Effector CD8-positive, alpha-beta T cell (primary cell): ENCODE results near the gene CCDC195.

Source experiments
- DNase-seq: peaks from one replicate; lab custom pipeline; 2025; lab: John Stamatoyannopoulos, UW
- total RNA-seq, 4 experiments: gene quantifications; one replicate each; lab custom pipeline; 2026; lab: John Stamatoyannopoulos, UW

CCDC195 gene
- 0 reads per million in 4 experiments for total RNA-seq

GRCh38 chr2:224716201-224716600, at the start of gene CCDC195:
Gene CCDC195 (minus strand): TSS chr2:224716365. CDS start chr2:224716365, 0 bp downstream.
- no peak for DNase-seq

DNA sequence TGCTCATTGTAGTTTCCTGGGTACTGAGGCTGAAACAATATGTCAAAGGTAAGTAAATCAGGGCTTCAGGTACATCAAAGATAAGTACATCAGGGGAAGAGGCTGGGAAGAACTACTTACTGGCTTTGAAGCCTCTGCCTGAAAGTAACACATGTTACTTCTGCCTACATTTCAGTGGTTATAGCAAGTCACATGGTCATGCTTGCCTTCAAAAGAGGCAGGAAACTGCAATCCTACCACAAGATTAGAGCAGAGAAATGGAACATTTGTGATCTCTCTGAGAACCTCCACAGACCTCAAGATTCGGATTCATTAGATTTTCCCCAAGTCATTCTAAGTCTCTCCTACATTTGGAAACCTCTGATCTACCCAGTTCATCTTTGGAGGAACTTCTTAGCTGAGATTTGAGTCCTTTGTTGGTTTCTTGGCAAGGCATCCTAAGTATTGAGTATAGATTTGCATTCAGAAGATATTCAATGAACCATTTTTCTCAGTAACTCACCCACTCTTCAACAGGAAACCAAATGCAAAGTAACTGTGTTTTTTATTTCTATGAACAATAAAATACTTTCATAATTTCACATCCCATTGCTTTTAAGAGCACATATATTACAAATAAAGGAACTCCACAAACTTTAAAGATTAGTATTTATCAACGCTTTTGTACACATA, 48.5 kb upstream of the CCDC195 start:
- DNase-seq = no peak

- DNase-seq = no peak
These were observed 41.9 kb upstream of the CCDC195 start for GRCh38 chr2:224757934-224758548.

- no peak for DNase-seq
These were observed 37.8 kb upstream of the CCDC195 start for GRCh38 chr2:224753743-224754540.

DNA sequence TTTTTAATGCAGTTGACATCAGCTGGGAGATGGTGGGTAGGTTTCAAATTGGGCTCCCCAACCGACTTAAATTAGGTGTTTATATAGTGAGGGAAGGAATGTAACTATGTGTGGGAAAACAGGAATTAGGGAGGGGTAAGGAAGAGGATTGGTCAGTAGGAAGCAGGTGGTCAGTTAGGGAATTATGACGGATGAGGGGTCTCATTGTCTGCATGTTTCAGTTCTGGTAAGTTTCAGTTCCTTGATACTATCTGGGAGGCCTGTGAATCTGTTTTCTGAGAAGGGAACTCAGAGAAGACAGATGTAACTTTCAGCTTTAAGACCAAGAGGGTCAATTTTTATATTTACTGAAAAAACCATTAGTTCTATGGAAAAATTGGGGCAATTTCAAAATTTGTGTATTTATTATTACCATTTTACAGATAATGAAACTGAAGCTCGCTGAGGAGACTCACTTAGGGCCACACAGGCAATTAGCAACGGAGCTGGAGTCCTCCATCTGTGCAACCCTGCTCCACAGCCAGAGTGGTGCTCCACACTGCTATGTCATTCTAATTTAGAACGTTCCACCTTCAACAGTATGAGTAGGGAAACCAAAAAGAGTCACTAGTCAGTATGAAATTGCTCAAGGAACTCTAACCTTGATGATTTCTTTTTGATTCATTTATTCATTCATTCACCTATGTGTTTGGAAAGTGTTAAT, 36.0 kb upstream of the CCDC195 start:
- no peak for DNase-seq

DNA sequence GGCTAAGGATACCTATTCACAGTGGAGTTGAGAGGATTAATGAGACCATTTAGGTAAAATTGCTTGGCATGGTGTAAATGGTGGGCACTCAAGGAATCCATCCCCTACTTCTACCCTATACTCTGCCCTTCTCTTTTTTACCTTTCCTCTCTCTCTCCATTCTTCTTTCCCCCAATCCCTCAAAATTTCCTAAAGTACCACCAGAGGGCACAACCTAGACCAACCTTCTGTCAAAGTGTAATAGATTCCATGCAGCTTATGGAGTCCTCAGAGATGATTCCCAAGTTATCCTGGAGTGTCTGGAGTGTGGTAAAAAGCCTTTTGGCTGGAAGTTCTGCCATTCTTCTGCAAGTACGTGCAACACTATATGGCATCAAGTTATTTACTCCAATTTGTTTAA, 33.0 kb upstream of the CCDC195 start:
- no peak for DNase-seq

GRCh38 chr2:224747765-224748164, 31.6 kb upstream of the CCDC195 start:
- DNase-seq = no peak

DNA sequence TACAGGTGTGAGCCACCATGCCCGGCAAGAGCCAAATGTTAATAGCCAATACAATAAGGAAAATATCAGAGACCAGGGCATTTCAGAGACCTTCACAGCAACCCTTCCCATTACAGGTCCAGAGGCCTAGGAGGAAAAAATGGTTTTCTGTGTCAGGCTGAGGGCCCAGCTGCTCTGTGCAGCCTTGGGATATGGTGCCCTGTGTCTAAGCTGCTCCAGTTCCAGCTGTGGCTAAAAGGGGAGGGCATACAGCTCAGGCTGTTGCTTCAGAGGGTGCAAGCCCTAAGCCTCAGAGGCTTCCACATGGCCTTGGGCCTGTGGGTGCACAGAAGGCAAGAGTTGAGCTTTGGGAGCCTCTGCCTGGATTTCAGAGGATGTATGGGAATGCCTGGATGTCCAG, 20.1 kb upstream of the CCDC195 start:
- no peak for DNase-seq

GRCh38 chr2:224734949-224735348, 18.8 kb upstream of the CCDC195 start:
- no peak for DNase-seq

- no peak for DNase-seq
These were observed 15.5 kb upstream of the CCDC195 start for GRCh38 chr2:224731665-224732064.

DNA sequence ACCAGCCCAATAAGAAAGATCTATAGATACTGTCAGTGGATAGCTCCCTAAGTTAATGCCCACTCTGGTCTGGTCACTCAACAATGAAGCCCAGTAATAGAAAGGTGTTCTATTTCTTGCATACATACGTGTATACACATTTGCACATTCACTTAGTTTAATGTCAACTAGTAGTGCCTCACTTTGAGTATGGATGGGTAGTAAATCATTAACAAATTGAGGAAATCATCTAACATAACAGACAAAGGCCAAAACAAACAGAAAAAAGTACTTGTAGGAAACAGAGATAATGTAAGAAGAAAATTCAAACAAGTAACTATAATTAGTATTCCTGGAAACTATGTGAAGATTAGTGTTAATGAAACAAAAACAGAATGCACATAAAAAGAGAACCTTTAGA, 13.3 kb upstream of the CCDC195 start:
- no peak for DNase-seq

GRCh38 chr2:224724331-224724730, 8.2 kb upstream of the CCDC195 start:
- no peak for DNase-seq

GRCh38 chr2:224723586-224724217, 7.5 kb upstream of the CCDC195 start:
- DNase-seq = no peak

GRCh38 chr2:224722770-224723169, 6.6 kb upstream of the CCDC195 start:
- no peak for DNase-seq

GRCh38 chr2:224722250-224722649, 6.1 kb upstream of the CCDC195 start:
- DNase-seq = no peak

DNA sequence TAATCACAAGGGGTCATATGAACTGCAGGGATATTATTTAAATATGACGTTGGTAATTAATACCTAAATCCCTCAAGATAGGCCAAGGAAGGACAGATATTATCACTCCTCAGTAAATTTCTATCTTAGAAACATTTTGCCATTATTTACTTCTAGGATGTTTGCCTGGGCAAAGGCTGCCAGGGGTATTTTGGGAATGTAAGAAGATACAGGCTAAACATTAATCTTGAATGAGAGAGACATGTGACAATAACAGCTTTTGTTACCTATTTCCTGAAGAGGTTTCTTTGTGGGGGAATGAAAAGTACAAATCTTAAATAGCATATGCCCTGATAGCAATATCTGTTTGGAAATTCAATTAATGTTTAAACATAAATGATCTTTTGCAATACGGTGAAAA, 756 bp upstream of the CCDC195 start:
- no peak for DNase-seq

DNA sequence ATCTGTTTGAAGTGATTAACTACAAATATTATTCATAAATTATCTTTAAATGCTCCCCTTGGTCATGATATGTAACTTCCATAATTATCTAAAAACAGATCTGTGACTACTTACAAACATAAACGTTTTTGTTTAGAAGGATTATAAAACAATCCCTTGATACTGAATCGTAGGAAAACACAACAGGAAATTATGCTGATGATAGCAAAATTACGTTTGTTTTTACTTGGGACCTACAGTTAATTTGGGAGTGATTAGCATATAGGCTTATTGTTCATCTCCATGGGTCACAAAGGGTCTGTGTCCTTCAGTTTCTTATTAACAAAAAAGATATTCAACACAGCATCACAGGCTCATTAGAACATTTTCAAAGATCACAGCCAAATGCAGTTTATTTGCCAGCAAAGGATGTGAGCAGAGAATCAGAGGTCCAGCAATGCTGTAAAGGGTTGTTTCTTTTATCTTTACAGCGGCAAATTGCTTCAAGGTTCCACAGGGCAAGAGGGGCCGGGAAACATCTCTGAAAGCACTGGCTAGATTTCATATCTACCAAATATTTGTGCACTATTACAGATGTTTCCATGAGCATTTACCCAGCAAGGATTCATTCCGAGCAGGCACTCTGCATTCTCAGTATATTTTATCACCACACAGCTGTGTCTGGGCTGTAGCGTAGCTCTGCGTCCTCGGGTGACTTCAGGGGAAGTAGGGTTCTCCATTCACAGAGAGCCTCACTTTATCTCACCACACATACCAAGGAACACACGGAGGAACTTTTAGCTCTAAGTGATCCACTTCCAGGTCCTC, 4.1 kb downstream of the CCDC195 start:
- no peak for DNase-seq

DNA sequence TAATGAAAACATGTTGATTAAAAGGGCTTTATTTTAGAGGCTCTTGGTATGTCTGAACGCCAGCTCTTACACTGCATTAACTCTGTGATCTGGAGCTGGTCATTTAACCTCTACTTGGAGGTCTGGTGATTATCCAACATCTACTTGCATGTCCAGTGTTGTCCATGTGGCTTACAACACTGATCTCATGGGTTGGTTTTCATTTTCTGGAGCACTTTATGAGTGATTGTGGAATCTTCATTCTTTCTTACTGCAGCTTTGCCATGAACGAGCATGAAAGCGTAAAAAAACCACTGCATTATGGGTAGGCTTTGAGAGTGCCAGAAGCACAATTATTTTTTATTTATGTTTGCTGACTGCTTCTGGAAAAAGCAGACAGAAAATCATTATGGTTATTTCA, 4.8 kb downstream of the CCDC195 start:
- DNase-seq = no peak

DNA sequence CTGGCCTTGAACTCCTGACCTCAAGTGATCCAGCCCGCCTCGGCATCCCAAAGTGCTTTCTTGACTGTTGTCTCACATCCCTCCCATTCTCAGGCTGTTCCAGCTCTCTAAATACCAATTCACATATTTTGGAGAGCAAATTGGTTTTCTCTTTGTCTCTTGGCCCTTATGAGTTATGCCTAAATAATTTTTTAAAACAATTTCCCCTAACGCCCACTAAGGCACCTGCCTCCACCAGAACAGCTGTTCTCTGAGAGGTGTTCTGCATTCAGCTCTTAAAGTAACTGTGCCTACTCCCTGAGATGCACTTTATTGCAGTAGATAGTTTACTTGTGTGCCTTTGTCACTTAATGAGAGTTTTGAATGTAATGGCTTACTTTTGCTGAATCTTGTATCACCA, 6.9 kb downstream of the CCDC195 start:
- no peak for DNase-seq

- DNase-seq = no peak
These were observed 21.7 kb downstream of the CCDC195 start for GRCh38 chr2:224694502-224694901.

DNA sequence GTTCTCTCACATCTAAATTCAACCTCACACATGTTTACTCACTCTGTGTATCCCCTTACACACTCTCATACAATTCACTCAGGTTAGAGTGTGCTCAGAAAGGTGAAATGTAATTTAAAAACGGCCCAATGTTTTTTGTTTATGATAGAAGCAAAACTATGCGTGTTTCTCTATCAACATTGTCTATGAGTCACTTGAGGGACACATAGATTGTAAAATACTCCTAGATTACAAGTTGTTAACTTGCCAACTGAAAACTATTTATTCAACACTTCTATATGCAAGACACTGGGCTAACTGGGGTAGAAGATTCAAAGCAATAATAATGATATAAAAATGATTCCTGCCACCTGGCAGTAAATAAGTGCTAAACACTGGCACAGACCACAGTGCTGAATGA, 24.6 kb downstream of the CCDC195 start:
- DNase-seq = no peak
